CD4-positive, alpha-beta T cell treated with Interleukin-6 at 100 ng/mL for 8 hours (primary cell): Measurements from ENCODE around the gene KDF1.
"Not testable (repeated sequence)": the region's sequence is repeated elsewhere in the genome, so short reads cannot be mapped to it uniquely, and the experiment has no call there.

ENCODE experiments used
- DNase-seq: peaks from one replicate; pipeline ENCODE4 v3.0.0-alpha.2; 2020; ENCODE audit warnings: mixed read lengths, low spot score

KDF1 gene

DNA sequence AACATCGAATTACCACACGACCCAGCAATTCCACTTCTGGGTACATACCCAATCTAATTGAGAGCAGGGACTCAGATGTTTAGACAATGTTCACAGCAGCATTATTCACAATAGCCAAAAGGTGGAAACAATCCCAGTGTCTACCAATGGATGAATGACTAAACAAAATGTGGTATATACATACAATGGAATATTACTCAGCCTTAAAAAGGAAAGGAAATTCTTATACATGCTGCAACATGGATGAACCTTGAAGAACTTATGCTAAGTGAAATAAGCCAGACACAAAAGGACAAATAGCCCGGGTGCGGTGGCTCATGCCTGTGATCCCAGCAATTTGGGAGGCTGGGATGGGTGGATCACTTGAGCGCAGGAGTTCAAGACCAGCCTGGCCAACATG, 6.9 kb downstream of the KDF1 start:
- DNase-seq = no peak

DNA sequence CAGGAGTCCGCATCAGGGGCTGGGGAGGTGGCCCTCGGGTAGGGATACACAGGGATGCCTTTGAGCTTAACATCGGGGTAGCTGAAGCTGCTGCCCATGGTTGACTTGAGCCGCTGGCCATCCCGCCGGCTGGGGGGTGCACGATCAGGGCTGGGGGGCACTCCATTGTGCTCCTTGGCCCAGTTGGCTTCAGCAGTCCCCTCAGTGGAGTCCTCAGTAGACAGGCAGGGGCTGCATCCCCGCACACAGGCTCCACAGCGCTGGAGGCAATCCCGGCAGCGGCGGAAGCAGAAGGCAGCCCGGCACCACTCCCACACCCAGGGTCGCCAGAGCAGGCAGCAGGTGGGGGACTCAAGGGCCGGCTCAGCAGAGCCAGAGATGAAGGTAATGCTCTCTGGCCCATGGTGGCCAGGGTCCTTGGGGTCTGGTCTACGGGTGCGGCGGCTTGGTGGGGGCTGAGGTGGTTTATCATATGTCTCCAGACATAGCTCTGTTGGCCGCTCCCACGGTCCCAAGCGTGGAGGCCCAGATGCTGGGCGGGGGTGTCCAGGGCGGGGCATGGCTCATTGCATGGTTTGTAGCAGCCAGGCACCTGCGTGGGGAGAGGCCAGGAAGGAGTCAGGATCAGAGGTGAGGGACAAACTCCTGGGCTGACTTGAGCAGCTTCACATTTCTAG, 8.3 kb downstream of the KDF1 start:
- no peak for DNase-seq

DNA sequence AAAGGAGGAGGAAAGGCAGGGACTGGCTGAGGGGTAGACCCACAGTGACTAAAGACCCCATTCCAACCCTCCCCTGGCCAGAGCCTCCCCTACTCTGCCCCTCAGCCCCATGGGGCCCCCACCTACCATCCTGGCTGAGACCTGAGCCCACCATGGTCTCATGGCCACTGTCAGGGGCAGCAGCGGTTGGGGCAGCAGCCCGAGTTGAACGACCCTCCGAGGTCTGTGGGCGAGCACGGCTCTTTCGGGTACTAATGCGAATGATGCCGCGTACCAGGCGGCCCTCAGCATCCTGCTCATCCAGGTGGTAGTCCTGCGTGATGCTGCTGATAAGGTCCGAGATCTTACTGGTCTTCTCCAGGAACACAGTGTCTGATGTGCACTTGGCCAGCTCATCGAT, 9.1 kb downstream of the KDF1 start:
- DNase-seq = no peak

DNA sequence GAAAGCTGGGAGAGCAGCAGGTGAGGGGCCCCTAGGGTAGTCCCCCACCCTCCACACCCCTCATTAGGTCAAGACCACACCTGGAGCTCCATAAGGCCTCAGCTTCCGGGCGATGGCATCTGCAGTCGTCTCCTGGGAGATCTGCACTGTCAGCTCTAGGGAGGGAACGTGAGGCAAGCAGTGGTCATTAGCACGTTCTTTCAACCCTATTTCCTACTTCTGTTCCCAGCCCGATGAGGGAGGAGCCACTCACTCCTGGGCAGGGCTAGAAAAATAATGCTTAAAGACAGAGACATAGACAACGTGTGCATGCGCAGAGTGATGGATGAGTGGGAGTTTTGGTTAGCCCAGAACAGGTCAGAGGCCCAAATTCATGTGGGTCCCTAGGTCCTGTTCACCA, 9.7 kb downstream of the KDF1 start:
- DNase-seq = no peak

DNA sequence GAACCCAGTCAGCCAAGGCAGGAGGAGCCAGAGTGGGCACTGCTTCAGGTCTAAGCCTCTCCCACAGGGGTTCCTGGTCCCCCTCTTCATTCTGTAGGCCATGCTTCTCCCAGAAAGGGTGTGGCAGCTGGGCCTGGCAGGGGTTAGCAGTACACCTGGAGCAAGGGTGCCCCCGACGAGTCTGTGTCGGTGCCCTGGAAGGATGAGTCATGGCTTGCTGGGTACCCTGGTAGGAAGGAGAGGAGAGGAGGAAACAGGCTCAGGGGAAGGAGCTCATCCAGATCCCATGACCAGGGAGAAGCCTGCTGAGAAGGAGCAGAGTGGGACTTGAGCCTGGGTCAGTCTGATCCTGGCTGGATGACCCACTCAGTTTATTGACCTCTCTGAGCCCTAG, 10.3 kb downstream of the KDF1 start:
- no peak for DNase-seq

DNA sequence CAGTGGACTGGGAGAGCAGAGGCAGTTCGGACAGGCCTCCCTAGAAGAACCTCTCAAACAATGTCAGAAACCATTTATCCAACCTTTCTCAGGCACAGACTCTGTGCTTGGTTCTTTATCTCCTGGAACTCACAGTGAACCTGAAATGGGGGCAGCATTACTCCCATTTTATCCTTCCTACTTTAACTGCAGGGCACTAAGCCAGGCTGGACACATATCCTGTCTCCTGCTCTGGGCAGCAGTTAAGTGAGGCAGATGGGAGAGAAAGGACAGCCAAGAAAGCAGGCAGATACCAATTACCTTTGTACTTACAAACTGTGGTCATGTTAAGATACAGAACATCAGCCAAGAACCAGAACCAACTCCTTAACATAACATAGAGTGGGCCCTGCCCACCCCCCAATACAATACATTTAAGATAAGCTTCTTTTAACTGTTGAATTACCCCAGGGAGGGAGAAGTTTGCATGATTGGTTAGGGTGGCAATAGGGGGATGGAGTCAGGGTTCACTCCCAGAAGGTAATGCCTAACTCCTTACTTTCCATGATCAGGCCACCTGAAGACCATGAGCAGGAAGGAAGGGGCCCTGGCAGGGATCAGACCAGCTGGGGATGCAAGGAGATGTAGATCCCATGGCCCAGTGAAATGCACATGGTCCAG, 10.9 kb downstream of the KDF1 start:
- no peak for DNase-seq

DNA sequence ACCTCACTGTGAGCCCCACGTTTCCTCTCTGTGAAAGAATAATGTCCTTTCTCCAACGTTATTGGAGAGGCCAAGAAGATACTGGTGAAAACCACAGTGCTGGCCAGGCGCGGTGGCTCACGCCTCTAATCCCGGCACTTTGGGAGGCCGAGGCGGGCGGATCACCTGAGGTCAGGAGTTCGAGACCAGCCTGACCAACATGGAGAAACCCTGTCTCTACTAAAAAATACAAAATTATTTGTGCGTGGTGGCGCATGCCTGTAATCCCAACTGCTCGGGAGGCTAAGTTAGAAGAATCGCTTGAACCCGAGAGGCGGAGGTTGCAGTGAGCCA, 11.6 kb downstream of the KDF1 start:
- not testable (repeated sequence) for DNase-seq

DNA sequence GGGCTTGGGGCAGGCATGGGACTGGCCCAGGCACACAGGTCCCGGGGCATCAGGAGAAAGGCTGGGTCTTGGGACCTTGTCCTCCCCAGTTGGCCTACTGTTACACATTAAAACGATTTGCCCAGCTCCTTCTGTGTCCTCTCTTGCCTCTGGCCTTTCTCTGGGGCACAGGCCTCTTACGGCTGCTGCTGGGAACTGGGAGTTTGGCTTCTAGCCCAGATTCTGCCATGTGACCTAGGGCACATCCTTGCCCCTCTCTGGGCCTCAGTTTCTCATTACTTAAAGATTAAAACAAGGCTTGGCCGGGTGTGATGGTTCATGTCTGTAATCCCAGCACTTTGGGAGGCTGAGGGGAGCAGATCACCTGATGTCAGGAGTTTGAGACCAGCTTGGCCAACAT, 14.0 kb downstream of the KDF1 start:
- no peak for DNase-seq

DNA sequence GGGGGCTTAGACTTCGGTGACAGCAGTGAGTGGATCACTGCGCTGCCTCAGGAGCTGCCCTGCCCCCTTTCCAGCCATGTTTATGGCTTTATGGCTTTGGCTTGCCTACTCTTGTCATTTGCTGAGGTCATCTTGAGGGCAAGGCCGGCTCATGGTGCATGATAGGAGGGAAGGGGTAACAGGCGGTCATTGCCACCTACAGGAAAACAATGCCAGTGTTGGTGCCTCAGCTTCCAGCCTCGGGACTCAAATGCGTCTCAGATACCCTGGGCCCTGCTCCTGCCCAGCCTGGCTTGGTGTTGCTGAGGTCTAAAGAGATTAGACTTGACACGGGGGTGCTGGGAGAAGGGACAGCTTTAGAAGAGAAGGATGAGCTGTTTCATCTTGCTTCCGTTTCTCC, 14.5 kb downstream of the KDF1 start:
- DNase-seq = no peak

DNA sequence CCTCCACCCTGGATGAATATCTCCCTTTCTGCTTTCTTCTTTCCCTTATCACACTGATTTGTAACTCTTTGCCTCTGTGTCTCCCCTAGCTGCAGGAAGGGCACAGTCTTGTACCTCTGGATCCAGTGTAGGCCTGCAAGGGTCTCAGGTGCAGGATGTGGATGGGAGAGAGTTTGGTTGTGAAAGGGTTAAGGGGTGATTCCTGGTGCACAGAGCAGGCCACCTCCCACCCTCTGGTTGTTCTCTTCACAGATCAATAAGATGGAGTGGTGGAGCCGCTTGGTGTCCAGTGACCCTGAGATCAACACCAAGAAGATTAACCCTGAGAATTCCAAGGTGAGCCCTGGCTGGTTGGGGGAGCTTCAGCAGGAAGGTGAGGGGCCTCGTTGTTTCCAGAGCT, 15.1 kb downstream of the KDF1 start:
- no peak for DNase-seq

DNA sequence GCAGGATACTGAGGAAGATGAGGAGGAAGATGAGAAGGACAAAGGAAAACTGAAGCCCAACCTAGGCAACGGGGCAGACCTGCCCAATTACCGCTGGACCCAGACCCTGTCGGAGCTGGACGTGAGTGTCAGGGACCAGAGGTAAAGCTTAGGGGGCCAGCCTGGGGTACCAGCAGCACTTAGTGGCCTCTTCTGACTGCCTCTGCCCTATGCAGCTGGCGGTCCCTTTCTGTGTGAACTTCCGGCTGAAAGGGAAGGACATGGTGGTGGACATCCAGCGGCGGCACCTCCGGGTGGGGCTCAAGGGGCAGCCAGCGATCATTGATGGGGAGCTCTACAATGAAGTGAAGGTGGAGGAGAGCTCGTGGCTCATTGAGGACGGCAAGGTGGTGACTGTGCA, 17.6 kb downstream of the KDF1 start:
- DNase-seq = no peak

DNA sequence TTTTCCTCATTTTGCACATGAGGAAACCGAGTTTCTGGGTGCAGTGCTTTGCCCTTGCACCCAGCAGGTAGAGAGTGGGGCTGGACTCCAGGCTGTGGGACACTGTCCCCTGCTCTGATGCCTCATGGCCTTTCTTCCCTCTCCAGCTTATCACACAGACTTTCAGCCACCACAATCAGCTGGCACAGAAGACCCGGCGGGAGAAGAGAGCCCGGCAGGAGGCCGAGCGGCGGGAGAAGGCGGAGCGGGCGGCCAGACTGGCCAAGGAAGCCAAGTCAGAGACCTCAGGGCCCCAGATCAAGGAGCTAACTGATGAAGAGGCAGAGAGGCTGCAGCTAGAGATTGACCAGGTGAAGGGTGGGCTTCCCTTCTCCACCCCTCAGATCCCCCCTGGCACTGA, 19.0 kb downstream of the KDF1 start:
- DNase-seq = no peak

DNA sequence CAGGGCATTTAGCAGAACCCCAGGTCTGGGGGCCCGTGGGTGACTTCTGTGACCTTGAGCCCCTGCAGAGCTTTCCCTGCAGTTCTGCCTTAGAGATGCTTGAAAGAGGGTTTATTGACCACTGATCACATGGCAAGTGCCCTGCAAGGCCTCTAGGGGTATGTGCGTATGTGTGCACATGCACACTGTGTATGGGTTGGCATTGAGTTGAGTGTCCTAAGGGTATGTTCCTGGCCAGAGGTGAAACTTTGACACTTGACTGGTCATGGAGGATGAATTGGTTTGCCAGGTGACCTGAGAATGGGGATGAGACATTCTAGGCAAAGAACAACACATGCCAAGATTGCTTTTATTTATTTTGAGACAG, 21.6 kb downstream of the KDF1 start:
- no peak for DNase-seq

DNA sequence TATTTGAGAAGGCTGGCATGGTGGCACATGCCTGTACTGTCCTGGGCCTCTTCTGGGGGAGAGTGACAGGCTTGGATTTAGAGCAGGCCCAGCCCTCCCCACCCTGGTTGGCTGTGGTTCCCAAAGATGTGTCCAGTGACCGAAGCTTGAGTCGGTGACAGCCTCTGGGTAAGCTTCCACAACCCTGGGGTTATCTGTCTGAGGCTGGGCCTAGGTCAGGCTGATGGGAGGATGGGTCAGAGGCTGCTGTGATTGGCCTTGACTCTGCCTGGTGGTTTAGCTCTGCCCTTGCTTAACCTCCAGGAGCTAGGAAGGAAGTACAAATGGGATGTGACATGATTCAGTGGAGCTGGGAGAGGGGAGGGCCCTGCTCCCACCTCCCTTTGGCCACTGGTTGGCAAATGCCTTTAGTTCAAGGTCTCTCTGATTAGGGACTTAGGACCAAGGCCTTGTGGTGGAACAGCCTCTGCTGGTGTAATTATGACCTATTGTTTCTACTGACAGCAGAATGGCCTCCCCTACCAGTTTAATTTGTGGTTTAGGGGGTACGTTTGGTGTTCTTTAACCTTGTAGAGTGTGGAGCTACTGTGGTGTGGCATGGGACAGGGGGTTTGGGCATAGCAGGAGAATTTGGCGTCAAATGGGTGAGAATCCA, 22.1 kb downstream of the KDF1 start:
- DNase-seq = no peak

DNA sequence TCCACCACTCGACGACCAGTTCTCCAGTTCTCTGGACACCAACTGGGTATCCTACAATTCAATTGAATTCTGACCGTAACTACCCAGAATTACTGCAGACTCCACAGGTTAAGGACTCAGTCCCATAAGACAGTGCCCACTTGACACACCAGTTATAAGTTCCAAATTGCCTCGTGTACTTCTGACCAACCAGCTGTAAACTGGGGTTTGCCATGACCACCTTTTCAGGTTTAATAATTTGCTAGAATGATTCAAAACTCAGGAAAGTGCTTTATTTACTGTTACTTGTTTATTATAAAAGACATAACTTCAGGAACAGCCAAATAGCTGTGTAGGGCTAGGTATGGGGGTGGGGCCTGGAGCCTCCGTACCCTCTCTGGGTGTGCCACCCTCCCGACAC, 23.4 kb downstream of the KDF1 start:
- DNase-seq = no peak

DNA sequence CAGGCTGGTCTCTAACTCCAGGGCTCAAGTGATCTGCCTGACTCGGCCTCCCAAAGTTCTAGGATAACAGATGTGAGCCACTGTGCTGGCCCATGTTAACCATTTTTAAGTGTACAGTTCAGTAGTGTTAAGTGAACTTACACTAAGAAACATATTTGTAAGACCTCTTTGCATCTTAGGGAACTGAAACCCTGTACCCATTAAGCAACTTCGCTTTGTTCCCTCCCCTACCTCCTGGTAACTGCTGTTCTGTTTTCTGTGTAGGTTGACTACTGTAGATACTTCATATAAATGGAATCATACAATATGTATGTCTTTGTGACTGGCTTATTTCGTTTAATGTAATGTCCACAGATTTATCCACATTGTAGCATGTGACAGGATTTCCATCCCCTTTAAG, 27.7 kb downstream of the KDF1 start:
- no peak for DNase-seq

DNA sequence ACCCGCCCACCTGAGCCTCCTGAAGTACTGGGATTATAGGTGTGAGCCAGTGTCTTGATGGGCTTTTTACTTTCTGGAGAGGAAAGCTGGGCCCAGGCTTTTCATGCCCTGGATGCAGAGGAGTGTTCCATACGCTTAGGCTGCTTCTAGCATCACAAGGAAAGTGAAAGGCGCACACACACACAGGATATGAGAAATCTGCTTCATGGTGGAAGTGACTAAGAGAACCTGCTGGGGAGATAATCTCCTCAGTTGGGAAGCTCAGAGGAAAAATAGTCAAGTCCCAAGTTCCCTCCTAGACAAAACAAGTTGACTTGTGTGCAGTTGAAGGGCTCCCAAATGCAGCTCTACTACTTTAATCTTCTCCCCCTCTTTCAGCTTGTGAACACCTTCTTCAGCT, 36.6 kb downstream of the KDF1 start:
- DNase-seq = no peak

DNA sequence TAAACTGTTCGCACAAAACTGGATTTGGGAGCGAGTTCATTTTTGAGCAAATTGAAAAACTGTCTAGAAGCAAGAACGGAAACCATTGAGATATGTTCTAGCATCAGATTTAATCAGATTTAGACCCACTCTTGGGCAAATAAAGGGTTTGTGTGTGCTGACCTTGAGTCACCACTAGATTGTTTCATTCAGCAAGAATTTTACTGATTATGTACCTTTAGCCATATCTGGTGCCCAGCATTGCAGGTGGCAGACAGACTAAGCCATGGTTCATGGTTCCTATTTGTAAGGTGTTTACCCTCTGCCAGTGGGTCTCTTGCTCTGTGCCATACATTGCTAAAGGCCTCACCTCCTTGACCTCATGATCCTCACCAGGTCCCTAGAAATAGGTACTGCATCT, 37.4 kb downstream of the KDF1 start:
- DNase-seq = no peak

DNA sequence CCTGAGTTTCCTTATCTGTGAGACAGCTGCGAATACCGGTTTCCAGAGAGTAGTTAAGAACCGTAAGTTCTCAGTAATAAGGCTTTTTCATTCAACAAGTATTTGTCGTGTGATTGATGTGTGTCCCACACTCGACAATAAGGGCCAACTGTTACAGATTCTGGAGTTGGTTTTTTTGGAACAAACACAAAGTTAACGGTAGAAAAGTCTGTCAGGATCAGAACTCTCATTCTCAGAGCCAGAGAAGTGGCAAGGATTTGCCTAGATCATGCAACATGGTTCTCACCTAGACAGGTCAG, 37.9 kb downstream of the KDF1 start:
- DNase-seq = no peak

DNA sequence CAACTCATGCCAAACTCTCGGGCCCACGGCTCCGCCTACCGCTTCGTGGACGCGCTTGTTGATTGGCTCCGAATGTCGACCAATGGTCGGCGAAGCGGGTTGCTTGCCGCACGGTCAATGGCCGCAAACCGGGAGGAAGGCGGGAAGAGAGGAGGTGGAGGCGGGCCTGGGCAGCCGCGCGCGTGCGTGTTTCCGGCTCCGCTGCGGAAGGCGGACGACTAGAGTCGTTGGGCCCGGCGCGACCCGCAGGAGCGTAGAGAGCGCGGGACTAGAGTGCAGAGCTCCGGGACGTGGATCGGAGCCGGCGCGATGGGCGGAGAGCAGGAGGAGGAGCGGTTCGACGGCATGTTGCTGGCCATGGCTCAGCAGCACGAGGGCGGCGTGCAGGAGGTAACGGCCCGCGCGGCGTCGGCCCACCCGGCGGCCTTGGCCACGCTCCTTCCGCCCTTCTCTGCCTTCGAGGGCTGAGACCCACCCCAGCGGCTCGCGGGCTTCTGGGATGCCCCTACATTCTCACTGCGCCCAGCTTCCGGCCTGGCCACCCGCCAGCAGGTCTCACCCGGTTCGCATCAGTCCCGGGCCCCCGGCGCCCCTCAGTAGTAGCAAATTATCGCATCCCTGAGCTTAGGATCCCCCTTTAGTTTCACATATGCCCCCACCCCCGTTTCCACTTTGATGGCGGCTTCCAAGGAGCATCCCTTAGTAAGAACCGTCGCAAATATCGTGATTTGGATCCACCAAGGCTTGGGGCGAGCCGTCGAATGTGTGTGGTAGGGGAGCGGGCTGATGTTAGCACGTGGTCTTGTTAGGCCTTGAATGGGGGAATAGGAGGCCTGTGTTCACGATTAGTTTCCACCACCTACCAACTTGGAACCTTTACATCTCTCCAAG, 38.5 kb downstream of the KDF1 start, which contains the start of gene NUDC:
NUDC (plus strand) TSS at position 204 of the 891 bp plus-strand sequence; CDS start at position 310, 106 bp downstream.
- DNase-seq = peak; percentile 94

DNA sequence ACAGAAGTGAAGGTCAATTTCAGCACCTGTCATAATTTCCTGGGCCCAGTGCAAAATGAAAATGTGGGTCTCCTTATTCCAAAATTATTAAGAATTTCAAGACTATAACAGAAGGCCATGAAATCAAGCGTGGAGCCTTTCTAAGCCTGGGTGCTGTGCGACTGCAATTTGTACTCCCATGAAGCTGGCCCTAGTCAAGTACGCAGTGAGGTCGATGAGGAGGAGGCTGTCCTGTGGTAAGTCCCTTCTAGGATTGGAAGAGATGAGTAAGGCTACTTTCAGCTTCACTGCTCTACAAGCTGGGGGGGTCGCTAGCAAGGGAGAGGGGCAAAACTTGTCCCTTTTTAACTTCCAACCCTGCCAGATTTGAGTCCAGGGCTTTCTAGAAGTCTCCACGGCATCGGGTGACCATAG, 39.1 kb downstream of the KDF1 start:
- no peak for DNase-seq

DNA sequence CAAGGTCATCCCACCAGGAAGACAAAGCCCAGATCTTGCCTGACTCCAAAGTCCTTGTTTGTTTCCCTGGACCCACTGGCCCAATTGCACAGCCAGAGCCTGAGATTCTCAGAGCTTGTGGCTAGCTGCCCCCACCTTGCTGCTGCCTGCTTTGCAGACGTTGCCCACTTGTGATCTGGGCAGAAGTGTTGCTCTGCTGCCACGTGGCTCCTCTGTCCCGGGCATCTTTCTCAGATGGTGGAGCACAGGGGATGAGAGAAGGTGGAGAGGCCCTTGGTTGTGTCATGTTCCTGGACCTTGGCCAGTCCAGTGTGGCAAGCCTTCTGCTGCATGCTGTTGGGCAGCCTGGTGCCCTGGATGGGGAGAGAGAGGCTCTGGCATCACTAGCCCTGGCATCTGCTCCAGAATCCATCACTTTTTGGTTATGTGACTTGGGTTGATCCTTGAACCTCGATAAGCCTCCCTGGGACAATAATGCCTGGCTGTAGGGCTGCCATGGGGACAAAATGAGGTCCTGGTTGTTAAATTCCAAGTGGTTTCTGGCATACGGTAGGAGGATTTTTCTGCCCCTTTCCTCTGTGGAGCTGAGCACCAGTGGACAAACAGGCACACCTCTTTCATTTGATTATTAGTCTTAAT, 44.9 kb downstream of the KDF1 start:
- DNase-seq = no peak
